CD4-positive, CD25-positive, alpha-beta regulatory T cell (primary cell): Measurements from ENCODE around the gene MAML2. TPM values are rescaled to one million over a fixed set of nuclear protein-coding genes. Genes with fewer than 3 reads are reported as not detected.

Source experiments
- ATAC-seq, 2 donors: fragments of 150-1000 bp; cut with Tn5 transposase; one replicate each; pipeline ENCODE4 v1.10.0; 2021; ENCODE audit warnings: low read depth in 2 of 2, moderate number of reproducible peaks in 2 of 2, moderate library complexity in 1 of 2
- DNase-seq, 3 donors: peaks; one replicate each; pipeline versions ENCODE4 v3.0.0 to v3.0.0-alpha.2; 2012 to 2022; ENCODE audit warnings: mixed read lengths in 1 of 3
- H3K27ac ChIP-seq: one replicate; pipeline ENCODE4 v1.7.0; 2013; ENCODE audit warnings: mild to moderate bottlenecking, low read length; ENCODE audit not compliant: insufficient read depth, poor library complexity, severe bottlenecking
- H3K27me3 ChIP-seq: one replicate; pipeline ENCODE4 v1.7.0; 2013; ENCODE audit warnings: low read length; ENCODE audit not compliant: control insufficient read depth, insufficient read depth
- H3K36me3 ChIP-seq: one replicate; pipeline ENCODE4 v1.7.0; 2013; ENCODE audit warnings: mild to moderate bottlenecking, low read length, moderate library complexity; ENCODE audit not compliant: control insufficient read depth, insufficient read depth
- H3K4me1 ChIP-seq: 2 replicates; pipeline ENCODE4 v1.7.0; 2013; ENCODE audit warnings: mild to moderate bottlenecking, low read length; ENCODE audit not compliant: insufficient read depth, control insufficient read depth, poor library complexity, severe bottlenecking
- H3K4me3 ChIP-seq: one replicate; pipeline ENCODE4 v1.7.0; 2013; ENCODE audit warnings: low read depth, mild to moderate bottlenecking, low read length, moderate library complexity
- H3K9me3 ChIP-seq, 2 experiments: 1 replicate in 1 of 2; 2 replicates in 1 of 2; pipeline ENCODE4 v1.7.0; 2013; ENCODE audit warnings: low read length in 2 of 2, mild to moderate bottlenecking in 1 of 2, moderate library complexity in 1 of 2; ENCODE audit not compliant: control insufficient read depth in 2 of 2
- H3K27ac Mint-ChIP-seq, 3 donors: one replicate each; pipeline ENCODE4 v1.8.0; 2020 to 2022; ENCODE audit warnings: mild to moderate bottlenecking in 3 of 3, mixed read lengths in 3 of 3, moderate library complexity in 2 of 3
- H3K27me3 Mint-ChIP-seq: one replicate; pipeline ENCODE4 v1.8.0; 2022; ENCODE audit warnings: mild to moderate bottlenecking, mixed read lengths
- H3K36me3 Mint-ChIP-seq: one replicate; pipeline ENCODE4 v1.8.0; 2020; ENCODE audit warnings: mixed read lengths
- H3K4me1 Mint-ChIP-seq, 4 donors: one replicate each; pipeline ENCODE4 v1.8.0; 2020 to 2022; ENCODE audit warnings: mixed read lengths in 4 of 4, mild to moderate bottlenecking in 1 of 4
- H3K4me3 Mint-ChIP-seq, 4 donors: one replicate each; pipeline ENCODE4 v1.8.0; 2020 to 2022; ENCODE audit warnings: mild to moderate bottlenecking in 4 of 4, mixed read lengths in 4 of 4, moderate library complexity in 3 of 4
- H3K9me3 Mint-ChIP-seq, 7 donors: one replicate each; pipeline ENCODE4 v1.8.0; 2020 to 2022; ENCODE audit warnings: mixed read lengths in 7 of 7, mild to moderate bottlenecking in 3 of 7, moderate library complexity in 2 of 7
- polyA plus RNA-seq, 4 donors: library from polyadenylated mRNA; unstranded; fragments of 300-500 nt; fragmentation: Illumina TruSeq; gene quantifications; one replicate each; pipeline ENCODE4 v1.2.3, GENCODE V29; 2021
- total RNA-seq: library from RNA; stranded (reverse); gene quantifications from one replicate; pipeline ENCODE4 v1.2.3, GENCODE V29; 2022

Gene MAML2
- total and polyA plus RNA-seq, 5 donors from 2014 or later, result 4.1 to 35.6 (median 9.3) TPM

DNA sequence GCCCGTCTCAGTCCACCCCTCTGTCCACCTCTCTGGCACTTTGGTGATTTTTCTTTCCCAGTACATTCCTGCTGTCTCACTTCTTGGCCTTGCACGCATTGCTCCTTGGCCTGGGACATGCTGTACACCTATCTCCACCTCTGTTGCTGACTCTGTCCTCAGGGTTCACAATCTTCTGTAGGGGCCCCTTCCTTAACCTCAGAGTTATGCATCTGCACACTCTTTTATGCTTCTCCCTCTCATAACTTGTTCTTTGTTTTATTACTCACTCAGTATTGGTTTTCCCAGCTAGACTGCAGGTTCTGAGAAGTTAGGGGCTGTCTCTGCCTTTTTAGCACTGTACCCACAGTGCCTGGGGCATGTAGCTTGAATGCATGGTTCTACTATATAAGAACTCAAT lies 279.9 kb downstream of the MAML2 start:
- H3K27ac ChIP-seq, result no peak overlapping the region
- peak overlapping the region; percentile 2 to 60 (median 28) for H3K27ac Mint-ChIP-seq
- H3K9me3 ChIP-seq, result no peaks in the 10 kb centered on the region
- H3K36me3 ChIP-seq, result peaks cover 3% of the 10 kb centered on the region
- H3K4me3 Mint-ChIP-seq, result peak overlapping the region in 1 of 4 donors; percentile 51
- no peak for ATAC-seq
- H3K27me3 ChIP-seq, result no peaks in the 10 kb centered on the region
- H3K27me3 Mint-ChIP-seq, result no peaks in the 10 kb centered on the region
- peaks cover 27 to 59% (median 38%) of the 10 kb centered on the region in 4 donors for H3K4me1 Mint-ChIP-seq
- peaks cover 9% of the 10 kb centered on the region for H3K4me1 ChIP-seq
- no peak for DNase-seq
- no peaks in the 10 kb centered on the region for H3K9me3 Mint-ChIP-seq
- no peak overlapping the region for H3K4me3 ChIP-seq
- peaks cover 19% of the 10 kb centered on the region for H3K36me3 Mint-ChIP-seq

DNA sequence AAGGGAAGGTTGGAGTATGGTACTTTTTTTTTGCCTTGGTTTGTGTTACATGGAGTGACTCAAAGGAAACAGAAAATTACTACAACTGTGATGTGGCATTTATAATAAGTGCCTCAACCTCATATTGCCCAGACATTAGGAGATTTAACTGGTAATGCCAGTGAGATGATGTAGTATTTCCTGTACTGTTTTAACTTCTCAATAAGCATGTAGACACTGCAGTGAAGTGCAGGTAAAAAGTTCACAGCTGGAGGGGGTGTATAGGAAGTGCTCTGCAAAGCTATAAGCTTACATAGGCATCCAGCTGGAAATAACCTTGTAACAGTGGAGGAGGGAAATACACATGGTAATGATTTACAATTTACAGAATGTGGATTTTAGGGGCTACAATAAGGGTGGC lies 280.9 kb downstream of the MAML2 start:
- Histone ChIP-seq H3K27ac (no peak overlapping the region), H3K4me1 (peaks cover 9% of the 10 kb centered on the region), H3K9me3 (no peaks in the 10 kb centered on the region), H3K4me3 (no peak overlapping the region), H3K36me3 (peaks cover 3% of the 10 kb centered on the region), H3K27me3 (no peaks in the 10 kb centered on the region)
- peaks cover 19 to 57% (median 37%) of the 10 kb centered on the region in 4 donors for H3K4me1 Mint-ChIP-seq
- no peaks in the 10 kb centered on the region for H3K27me3 Mint-ChIP-seq
- H3K27ac Mint-ChIP-seq, result peak overlapping the region in 1 of 3 donors; percentile 42
- peak in 2 of 3 donors; percentile 13 to 63 for DNase-seq
- peak; percentile 94 to 98 for ATAC-seq
- H3K4me3 Mint-ChIP-seq, result no peak overlapping the region
- no peaks in the 10 kb centered on the region for H3K9me3 Mint-ChIP-seq
- H3K36me3 Mint-ChIP-seq, result peaks cover 21% of the 10 kb centered on the region

DNA sequence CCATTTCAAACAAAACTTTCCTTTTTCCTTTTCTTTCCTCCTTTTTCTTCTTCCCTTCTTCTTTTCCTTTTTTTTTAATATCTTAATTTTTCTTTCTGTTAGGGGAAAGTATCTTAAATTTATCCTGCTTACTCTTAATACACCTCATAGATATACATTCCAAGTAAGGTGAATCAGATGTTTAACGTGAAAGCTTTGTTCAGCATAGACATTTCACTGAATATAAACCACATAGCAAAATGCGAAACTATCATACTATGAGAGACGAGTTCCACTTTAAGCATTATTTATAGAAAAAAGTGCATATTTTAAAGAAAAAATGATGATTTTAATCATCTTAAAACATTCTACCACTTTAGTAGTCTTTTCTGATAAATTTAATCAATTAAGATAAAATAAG lies 281.3 kb downstream of the MAML2 start:
- H3K36me3 Mint-ChIP-seq, result peaks cover 22% of the 10 kb centered on the region
- H3K4me3 Mint-ChIP-seq, result no peak overlapping the region
- H3K27me3 Mint-ChIP-seq, result no peaks in the 10 kb centered on the region
- Histone ChIP-seq H3K4me3 (no peak overlapping the region), H3K4me1 (peaks cover 9% of the 10 kb centered on the region), H3K9me3 (no peaks in the 10 kb centered on the region), H3K36me3 (peaks cover 3% of the 10 kb centered on the region), H3K27me3 (no peaks in the 10 kb centered on the region), H3K27ac (no peak overlapping the region)
- DNase-seq, result no peak
- ATAC-seq, result peak; percentile 11 to 12
- peak overlapping the region in 2 of 3 donors; percentile 42 to 45 for H3K27ac Mint-ChIP-seq
- peaks cover 16 to 57% (median 36%) of the 10 kb centered on the region in 4 donors for H3K4me1 Mint-ChIP-seq
- H3K9me3 Mint-ChIP-seq, result no peaks in the 10 kb centered on the region

DNA sequence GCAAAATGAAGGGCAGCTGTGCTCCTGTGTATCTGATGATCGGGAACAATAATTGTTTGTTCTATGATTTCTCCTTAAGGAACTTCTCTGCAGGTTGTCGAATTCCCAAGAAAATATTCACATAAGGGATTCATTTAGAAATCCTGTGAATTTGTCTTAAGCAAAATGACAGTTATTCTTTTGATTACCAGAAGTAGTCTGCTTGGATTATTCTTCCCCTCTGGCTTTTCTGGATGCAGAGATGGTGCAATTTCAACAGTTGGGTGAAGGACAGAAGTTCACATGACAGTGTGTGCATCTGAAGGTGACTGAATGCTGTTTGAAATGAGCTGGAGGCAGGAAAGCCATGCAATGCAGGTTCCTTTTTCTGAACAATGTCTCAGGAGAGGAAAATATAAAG lies 281.9 kb downstream of the MAML2 start:
- Mint-ChIP-seq H3K4me3 (no peak overlapping the region), H3K9me3 (no peaks in the 10 kb centered on the region), H3K27ac (peak overlapping the region in 1 of 3 donors; percentile 74), H3K27me3 (no peaks in the 10 kb centered on the region), H3K36me3 (peaks cover 21% of the 10 kb centered on the region), H3K4me1 (peaks cover 19 to 59% (median 34%) of the 10 kb centered on the region in 4 donors)
- Histone ChIP-seq H3K27ac (no peak overlapping the region), H3K9me3 (no peaks in the 10 kb centered on the region), H3K27me3 (no peaks in the 10 kb centered on the region), H3K4me3 (no peak overlapping the region), H3K36me3 (peaks cover 3% of the 10 kb centered on the region), H3K4me1 (peaks cover 9% of the 10 kb centered on the region)
- no peak for ATAC-seq
- DNase-seq, result no peak

DNA sequence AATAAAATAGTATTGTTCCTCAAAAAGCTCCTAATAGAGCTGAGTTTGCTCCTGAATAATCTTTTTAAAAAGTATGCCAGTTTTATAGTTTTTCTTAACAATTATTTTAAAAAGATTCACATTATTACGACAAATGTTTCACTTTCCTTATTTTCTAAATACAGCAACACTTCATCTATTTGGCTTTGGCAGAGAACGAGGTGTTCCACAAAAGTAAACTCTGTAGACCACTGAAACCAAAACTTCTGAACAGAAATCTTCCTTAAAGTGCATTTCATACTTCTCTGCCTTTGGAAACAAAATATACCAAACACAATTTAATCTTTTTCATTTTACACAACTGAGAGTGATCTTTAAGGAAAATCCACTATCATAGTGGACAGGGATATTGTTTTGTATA lies 285.5 kb downstream of the MAML2 start:
- H3K4me1 Mint-ChIP-seq, result peaks cover 33 to 48% (median 36%) of the 10 kb centered on the region in 4 donors
- DNase-seq, result no peak
- peaks cover 23% of the 10 kb centered on the region for H3K36me3 Mint-ChIP-seq
- Histone ChIP-seq H3K4me1 (peaks cover 5% of the 10 kb centered on the region), H3K9me3 (no peaks in the 10 kb centered on the region), H3K4me3 (no peak overlapping the region), H3K36me3 (peaks cover 3% of the 10 kb centered on the region), H3K27me3 (no peaks in the 10 kb centered on the region), H3K27ac (no peak overlapping the region)
- no peaks in the 10 kb centered on the region for H3K9me3 Mint-ChIP-seq
- no peaks in the 10 kb centered on the region for H3K27me3 Mint-ChIP-seq
- H3K4me3 Mint-ChIP-seq, result peak overlapping the region in 1 of 4 donors; percentile 64
- no peak overlapping the region for H3K27ac Mint-ChIP-seq
- ATAC-seq, result no peak

DNA sequence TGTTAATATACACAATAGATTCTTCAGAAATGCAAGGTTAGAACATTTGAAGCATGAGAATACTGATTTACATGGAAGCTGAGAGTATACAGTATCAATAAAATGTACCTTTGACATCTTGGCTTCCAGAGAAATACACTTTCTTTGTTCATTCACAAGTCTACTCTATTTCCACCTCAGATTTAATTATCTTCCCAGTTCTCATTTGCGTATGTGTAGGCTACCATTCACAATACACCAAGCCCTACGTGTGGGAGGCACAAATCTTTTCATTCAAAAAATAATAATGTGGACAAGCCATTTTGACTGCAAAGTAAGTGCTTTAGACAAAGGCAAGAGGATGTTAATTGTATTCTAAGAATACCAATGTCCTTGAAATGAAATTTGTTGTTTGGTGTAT lies 286.4 kb downstream of the MAML2 start:
- H3K36me3 ChIP-seq, result peaks cover 3% of the 10 kb centered on the region
- peak overlapping the region in 1 of 3 donors; percentile 74 for H3K27ac Mint-ChIP-seq
- H3K9me3 ChIP-seq, result no peaks in the 10 kb centered on the region
- H3K9me3 Mint-ChIP-seq, result no peaks in the 10 kb centered on the region
- no peak overlapping the region for H3K27ac ChIP-seq
- no peak for DNase-seq
- H3K4me3 Mint-ChIP-seq, result no peak overlapping the region
- peaks cover 24 to 40% (median 35%) of the 10 kb centered on the region in 4 donors for H3K4me1 Mint-ChIP-seq
- no peak overlapping the region for H3K4me3 ChIP-seq
- no peak for ATAC-seq
- no peaks in the 10 kb centered on the region for H3K27me3 Mint-ChIP-seq
- no peaks in the 10 kb centered on the region for H3K4me1 ChIP-seq
- peaks cover 23% of the 10 kb centered on the region for H3K36me3 Mint-ChIP-seq
- no peaks in the 10 kb centered on the region for H3K27me3 ChIP-seq

DNA sequence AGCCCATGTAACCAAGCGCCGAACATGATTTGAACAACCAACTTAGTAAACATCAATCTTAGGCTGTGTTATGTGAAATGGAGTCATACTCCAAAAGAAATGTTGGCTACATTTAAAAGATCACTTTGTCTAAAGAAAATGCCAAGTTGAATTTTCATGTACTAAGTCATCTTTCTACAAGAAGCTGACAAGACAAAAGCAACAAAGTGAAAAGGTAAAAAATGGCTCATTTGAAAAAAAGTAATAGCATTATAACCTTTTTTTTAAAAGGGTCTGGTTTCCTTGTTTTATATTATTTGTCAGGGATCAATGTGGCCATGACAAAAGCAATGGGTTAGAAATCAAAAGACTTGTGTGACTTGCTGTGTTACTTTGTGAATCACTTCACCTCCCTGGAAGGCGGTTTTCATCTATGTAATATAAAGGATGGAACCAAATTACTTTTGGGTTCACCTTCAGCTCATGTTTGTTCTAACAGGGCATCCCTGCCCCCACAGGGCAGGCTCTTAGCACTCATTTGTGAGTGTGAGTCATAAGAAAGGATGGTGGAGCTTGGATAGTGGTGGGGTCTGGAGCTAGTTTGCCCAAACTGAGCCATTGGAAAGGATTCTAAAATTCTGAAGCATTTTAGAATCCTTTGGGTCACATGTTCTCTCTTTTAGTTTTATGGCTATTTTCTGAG lies 287.1 kb downstream of the MAML2 start:
- peaks cover 3% of the 10 kb centered on the region for H3K36me3 ChIP-seq
- Mint-ChIP-seq H3K4me3 (no peak overlapping the region), H3K27me3 (no peaks in the 10 kb centered on the region), H3K9me3 (no peaks in the 10 kb centered on the region), H3K27ac (peak overlapping the region in 2 of 3 donors; percentile 74 to 81), H3K4me1 (peaks cover 24 to 38% (median 35%) of the 10 kb centered on the region in 4 donors), H3K36me3 (peaks cover 24% of the 10 kb centered on the region)
- H3K4me1 ChIP-seq, result no peaks in the 10 kb centered on the region
- no peaks in the 10 kb centered on the region for H3K27me3 ChIP-seq
- H3K9me3 ChIP-seq, result no peaks in the 10 kb centered on the region
- no peak for DNase-seq
- peak in 1 of 2 donors; percentile 45 for ATAC-seq
- no peak overlapping the region for H3K4me3 ChIP-seq
- no peak overlapping the region for H3K27ac ChIP-seq
